Kidney capillary endothelial cell (primary cell): ENCODE data around the gene PADI2.
A peak's percentile ranks its signal among the peaks of the same experiment; 100 is the strongest.
"Not testable (repeated sequence)": the region's sequence is repeated elsewhere in the genome, so short reads cannot be mapped to it uniquely, and the experiment has no call there.

ENCODE experiments used
- DNase-seq: peaks from one replicate; pipeline ENCODE4 v3.0.0-alpha.2; 2018; ENCODE audit warnings: low spot score

Gene PADI2

GRCh38 chr1:17081439-17081838 is 37.8 kb downstream of the PADI2 start:
- DNase-seq = no peak

GRCh38 chr1:17080880-17081279 is 38.4 kb downstream of the PADI2 start:
- DNase-seq = no peak

DNA sequence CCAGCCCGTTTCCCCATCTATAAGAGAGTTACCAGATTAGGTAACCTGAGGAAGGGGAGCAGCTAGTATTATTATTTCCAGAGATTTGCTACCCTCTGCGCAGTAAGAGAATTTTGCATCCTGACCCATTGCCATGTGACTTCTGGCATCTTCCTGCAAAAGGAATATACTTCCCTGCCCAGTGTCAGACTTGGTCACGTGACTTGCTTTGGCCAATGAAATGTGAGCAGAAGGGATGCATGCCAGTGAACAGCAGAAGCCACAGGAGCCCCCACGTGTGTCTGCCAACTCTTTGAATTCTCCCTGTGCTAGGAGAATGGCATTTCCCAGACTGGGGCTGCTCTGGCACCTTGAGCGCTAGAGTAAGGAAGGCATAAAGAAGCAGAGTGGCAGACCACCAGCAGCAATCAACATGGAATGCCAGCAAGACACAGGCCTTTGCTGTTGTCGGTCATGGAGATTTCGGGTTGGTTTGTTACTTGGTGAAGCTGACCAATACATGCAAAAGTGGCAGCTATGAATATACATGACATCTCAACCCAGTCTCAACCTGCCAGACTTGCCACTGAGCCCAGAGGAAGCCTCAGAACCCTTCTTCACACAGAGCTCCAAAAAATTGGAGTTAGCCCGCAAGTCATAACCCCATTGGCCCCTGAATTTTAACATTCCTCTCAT is 39.0 kb downstream of the PADI2 start:
- no peak for DNase-seq

DNA sequence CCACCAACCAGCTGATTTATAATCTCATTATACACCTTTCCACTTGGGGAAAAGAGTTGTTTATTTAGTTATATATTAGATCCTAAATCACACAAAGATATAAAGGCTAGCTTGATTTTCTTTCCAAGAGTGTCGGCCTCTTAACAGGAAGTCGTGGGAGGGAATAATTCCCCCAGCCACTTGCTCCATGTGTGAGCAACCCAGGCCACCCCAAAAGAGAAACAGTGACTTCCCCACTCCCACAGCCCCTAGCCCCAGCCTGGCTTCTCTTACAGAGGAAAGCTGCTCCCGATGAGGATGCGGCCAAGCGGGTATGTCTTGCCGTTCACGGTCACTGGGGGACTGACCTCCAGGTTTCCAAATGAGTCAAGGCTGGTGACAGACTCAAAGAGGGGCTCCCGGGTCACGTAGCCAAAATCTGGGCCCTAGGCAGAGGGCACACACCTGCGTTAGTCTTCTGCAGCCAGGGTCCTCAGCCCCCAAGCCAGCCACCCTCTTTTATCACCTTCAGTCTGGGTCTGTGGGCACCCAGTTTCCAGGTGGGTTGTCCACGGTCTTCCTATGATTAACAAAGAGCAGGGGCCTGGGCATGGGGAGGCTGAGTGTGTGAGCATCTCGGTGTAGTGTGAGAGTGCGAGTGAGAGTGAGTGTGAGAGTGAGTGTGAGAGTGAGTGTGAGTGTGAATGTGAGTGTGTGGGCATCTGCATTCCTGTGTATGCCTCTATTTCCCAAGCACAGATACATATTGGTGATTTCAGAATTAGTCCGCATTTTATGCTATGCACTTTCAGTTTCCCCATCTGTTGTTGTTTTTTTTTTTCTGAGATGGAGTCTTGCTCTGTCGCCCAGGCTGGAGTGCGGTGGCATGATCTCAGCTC is 40.0 kb downstream of the PADI2 start:
- no peak for DNase-seq

DNA sequence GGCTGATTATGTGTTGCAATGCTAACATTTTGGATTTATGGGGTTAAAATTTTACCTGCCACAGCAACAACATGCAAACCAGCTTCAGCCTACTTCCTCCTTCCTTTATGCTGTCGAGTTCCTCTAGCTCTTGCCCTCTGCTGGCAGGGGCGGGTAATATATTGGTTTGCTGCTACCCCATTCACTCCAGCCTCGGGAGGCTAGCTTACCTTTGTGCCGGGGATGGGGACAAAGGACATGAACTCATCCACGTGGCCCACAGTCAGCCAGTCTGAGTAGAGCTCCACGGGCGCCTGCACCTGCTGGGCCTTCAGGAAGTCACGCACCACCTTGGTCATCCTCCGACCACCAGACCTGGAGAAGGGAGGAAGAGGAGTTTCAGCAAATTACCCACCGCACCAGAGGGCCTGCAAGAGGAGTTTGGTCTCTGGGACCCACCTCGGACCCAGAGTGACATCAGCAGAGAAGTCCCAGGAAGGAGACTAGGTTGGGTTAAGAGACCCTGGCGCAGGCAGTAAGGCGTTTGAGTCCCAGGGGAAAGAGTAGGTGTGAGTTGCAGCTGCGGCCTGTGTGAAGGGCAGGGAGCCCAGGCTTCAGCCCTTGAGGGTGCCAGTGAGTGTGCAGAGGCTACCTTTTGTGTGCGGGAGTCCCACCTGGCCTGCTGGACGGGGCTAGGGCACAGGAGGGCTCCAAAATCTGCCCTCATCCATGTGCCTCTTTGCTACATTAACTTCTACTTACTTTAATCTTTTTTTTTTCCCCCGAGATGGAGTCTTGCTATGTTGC is 43.6 kb downstream of the PADI2 start:
- no peak for DNase-seq

DNA sequence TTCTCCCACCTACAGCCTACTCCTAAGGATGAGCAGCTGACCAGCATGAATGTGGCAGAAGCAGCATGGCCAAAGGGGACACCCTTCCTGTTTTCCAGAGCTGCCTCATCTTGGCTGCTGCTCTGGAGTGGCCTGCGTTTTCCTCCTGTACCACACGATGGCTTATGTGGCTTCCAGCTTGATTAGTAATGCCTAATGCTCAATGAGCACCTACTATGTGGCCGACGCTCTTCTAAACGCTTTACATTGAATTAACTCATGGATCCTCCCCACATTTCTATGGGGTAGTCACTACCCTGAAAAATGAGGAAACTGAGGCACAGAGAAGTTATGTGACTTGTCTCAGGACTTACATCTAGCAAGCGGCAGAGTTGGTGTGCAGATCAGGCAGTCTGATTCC is 47.5 kb downstream of the PADI2 start:
- no peak for DNase-seq

DNA sequence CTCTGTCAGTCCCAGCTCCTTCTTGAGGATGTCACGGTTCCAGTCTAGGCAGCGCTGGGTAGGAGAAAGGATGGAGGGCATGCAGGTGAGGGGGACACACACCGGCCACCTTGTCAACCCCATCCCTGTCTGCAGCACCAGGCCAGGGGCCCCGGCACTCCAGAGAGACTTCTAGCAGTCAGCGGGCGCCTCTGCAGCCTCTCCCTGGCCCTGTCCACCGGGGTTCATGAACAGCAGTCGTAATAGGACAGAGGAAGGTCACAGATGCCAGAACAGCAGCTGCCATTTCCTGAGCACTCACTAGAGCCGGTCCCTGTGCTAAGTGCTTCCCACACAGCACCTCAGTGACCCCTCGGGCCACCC is 49.1 kb downstream of the PADI2 start:
- no peak for DNase-seq

GRCh38 chr1:17069452-17070162 is 49.6 kb downstream of the PADI2 start:
- no peak for DNase-seq

DNA sequence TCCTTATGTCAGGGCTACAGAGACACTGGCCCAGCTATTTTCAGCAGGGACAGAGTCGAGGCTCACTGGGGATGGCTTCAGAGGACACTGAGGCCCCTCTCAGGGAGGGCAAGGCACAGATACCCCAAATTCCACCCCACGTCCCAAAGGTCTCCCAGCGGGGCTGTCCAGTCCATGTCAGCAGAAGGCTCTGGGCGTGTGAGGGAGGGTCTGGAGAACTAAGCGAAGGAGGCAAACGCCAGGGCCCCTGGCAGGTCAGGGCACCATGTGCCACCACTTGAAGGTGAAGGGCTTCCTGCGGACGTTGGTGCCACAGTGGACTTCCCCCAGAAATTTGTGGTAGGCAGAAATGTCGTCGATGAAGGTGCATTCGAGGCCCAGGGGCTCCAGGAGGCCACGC is 50.5 kb downstream of the PADI2 start:
- DNase-seq = no peak

DNA sequence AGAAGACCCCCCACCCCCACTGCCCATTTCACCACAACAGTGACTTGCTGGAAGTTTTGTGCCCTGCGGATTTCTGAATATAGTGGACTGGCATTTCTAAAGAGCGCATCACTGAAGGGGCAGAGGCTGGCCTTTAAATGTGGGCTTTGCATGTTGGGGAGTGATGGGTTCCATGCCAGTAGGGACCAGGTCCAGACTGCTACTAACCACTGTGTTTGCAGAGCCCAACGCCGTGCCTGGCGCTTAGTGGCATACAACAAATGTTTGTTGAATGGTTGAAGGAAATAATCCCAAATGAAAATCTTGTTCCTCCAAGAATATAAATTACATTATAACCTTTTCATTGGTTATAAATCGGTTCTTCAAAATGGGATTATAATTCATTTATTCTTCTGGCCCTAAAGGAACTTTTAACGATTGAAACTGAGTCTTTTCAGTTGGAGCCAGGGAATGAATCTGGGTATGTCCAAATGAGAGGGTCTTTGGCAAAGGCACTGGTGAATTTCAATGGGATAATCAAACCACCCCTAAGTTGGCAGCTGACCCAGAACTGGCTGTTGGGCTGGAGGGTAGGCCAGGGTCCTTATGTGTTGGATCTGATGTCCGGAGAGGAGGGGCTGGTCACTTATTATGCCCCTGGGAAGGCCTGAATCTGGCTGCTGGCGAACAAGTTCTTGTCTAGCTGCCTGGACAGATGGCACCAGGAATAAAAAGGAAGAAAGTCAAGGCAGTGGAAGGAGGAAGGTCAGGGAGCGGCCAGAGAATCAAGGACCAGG is 51.6 kb downstream of the PADI2 start:
- no peak for DNase-seq

DNA sequence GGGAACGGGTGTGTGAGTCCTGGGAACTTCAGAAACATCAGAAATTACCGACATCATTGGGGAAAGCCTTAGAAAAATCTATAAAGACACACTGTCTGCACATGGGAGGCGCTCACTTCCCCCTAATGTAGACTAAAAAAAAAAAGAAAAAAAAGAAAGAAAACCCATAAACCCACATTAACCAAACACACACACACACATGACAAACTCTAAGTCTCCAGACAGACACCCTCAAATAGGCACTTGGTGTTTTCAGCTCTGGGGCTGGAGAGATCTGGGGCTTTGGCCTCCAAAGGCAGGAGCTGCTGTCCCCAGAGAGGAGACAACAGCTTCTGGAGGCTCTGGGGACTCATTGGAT is 52.2 kb downstream of the PADI2 start:
- no peak for DNase-seq

DNA sequence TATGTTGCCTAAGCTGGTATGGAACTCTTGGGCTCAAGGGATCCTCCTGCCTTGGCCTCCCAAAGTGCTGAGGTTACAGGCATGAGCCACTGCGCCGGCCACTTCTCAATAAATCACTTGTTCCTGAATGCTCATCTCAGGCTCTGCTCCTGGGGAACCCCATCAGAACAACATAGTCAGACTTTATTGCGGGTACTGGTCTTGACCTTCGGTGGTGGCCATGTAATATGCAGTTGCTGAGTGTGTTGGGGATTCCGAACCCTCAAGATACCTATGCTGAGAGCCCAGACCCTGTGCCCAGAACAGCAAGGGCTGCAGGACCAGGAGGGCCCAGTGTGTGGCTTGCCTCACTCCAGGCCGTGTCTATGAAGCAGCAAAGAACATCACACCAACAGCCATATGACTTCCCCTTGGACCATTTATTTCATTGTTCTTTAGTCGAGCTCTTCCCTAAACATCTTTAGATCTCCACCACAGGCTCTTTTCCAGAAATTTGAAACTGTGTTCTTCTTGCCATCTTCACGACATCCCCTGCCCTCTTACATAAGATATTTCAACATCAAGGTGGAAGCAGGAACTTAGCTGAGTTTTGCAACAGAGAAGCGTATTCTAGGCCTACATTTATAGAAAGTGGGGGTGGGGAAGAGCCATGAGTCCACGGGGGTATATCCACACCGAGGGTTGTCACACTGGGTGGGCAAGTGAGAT is 52.7 kb downstream of the PADI2 start:
- no peak for DNase-seq

GRCh38 chr1:17065666-17066065 is 53.6 kb downstream of the PADI2 start:
- DNase-seq = no peak

GRCh38 chr1:17062751-17063150 is 56.5 kb downstream of the PADI2 start:
- DNase-seq = not testable (repeated sequence)

DNA sequence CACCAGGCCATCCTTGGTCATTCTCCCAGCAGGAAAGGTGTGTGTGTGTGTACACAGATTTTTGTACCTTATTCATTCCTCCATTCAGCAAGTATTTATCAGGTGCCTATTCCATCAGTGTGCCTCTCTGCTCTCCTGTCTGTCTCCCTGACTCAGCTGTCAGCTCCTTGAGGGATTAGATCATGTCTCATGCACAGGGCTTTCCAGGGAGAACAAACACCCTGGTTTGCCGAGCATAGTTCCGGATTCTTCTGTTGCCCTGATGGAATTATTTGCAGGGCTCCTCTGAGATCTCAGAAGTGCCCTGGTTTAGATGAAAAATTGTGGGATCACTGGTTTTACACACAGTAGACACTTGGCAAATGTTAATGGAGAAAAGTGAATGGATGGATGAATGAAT is 57.4 kb downstream of the PADI2 start:
- DNase-seq = no peak

GRCh38 chr1:17061486-17061885 is 57.8 kb downstream of the PADI2 start:
- DNase-seq = no peak

DNA sequence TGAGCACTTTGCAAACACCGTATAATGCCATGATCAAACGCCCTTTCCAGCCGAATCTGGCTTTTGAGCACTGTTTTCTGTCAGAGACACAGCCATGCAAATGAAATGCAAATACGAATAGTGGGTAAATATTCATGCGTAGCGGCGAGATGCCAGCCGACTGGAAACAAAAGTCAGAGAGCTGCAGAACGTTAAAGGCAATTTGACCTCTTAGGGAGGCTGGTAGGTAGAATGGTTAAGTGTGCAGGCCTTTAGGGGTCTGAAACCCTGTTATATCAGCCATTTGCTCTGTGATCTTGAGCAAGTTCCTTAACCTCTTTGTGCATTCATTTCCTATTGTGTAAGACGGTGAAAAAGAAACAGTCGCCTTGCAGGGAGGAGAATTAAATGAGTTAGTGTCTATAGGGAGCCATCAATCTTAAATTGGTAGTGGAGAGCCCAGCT is 58.9 kb downstream of the PADI2 start:
- no peak for DNase-seq

DNA sequence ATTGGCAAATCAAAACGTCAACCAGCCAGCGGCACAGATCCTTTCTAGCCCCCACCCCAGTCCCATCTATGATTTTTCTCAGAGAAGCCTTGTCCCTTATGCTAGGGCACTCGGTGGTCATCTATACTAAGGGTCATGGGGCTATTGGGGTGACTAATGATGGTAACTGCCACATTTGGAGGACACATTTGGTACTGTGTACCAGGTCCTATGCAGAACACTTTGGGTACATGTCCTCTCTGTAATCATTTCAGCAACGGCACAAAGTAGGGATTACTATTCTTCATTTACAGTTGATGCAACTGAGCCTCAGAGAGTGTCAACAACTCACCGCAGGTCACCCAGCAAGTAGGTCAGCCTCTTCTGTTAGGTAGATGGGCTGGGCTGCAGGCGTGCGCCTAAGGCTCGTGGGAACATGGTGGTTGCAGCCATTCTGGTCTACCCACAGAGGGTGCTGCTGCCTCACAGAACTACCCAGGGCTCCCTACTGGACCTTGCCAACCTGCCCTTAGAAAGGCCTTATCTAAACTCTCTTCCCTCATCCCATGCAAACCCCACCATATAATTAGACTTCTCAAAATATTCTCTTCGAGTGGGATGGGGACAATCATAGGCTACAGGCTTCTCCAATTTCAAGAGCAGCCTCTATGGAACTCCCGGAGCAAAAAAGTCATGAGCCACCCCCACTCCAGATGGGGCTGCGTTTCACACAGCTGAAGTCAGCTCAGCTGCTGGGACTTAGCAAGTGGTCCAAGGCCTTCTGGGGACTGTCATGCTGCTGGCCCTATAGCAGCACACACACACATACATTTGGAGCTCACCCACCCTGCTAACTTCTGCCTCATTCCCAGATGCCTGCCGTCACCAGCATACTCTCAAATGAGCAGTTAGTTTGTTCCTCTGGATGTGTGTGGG is 59.6 kb downstream of the PADI2 start:
- peak; percentile 76 for DNase-seq

- no peak for DNase-seq
These were observed 62.7 kb downstream of the PADI2 start for GRCh38 chr1:17056551-17056950.

DNA sequence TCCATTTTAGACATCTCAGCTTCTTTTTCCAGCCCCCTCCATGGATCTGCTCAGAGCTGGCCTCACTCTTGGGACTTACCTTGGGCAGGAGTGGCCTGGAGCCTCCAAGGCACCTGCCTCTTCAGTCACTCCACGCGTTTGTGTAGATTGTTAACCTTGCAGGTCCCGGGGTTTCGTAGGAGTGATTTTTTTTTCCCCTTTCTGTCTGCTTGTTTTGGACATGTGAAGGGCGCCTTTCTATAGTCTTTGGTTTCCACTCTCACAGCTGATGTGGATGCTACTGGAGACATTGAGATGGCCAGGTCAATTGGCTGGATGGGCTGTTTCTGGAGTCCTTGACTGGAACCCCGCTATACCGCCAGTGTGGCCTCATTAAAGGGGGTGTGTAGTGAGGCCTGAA is 63.5 kb downstream of the PADI2 start:
- no peak for DNase-seq
